NCI-H748 (cell line): ENCODE measurements around the gene BANK1.

Experiments
- DNase-seq: peaks from one replicate; lab custom pipeline; 2025; ENCODE audit not compliant: unreplicated experiment; lab: John Stamatoyannopoulos, UW

Gene BANK1

GRCh38 chr4:102105983-102106382 is 315.5 kb downstream of the BANK1 start:
- no peak for DNase-seq

- DNase-seq = no peak
Observed at GRCh38 chr4:102114118-102114630, 323.6 kb downstream of the BANK1 start.

- no peak for DNase-seq
Observed at GRCh38 chr4:102116121-102116520, 325.6 kb downstream of the BANK1 start.

DNA sequence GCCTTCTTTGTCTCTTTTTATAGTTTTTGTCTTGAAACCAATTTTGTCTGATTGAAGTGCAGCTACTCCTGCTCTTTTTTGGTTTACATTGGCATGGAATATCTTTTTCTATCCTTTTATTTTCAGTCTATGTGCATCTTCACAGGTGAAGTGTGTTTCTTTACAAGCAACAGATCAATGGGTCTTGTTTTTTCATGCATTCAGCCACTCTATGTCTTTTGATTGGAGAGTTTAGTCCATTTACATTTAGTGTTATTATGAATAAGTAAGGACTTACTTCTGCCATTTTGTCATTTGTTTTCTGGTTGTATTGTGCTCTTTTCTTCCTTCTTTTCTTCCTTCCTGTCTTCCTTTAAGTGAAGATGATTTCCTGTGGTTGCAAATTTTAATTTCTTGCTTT is 330.3 kb downstream of the BANK1 start:
- no peak for DNase-seq
